Endothelial cell (in vitro differentiated cells): Measurements from ENCODE around the gene AGPAT2. TPM values are rescaled to one million over a fixed set of nuclear protein-coding genes. Genes with fewer than 3 reads are reported as not detected.

Experiments
- DNase-seq: peaks from one replicate; pipeline ENCODE4 v3.0.0; 2021; ENCODE audit warnings: low spot score
- H3K27ac Mint-ChIP-seq: one replicate; pipeline ENCODE4 v1.8.0; 2021; ENCODE audit warnings: mixed read lengths, inconsistent platforms; ENCODE audit not compliant: unreplicated experiment
- H3K27me3 Mint-ChIP-seq: one replicate; pipeline ENCODE4 v1.8.0; 2021; ENCODE audit warnings: mild to moderate bottlenecking, moderate library complexity, mixed read lengths, inconsistent platforms; ENCODE audit not compliant: unreplicated experiment
- H3K36me3 Mint-ChIP-seq: one replicate; pipeline ENCODE4 v1.8.0; 2021; ENCODE audit warnings: mild to moderate bottlenecking, low read depth, mixed read lengths, inconsistent platforms; ENCODE audit not compliant: unreplicated experiment
- H3K4me1 Mint-ChIP-seq: one replicate; pipeline ENCODE4 v1.8.0; 2021; ENCODE audit warnings: mild to moderate bottlenecking, mixed read lengths, inconsistent platforms; ENCODE audit not compliant: unreplicated experiment
- H3K4me3 Mint-ChIP-seq: one replicate; pipeline ENCODE4 v1.8.0; 2021; ENCODE audit warnings: mild to moderate bottlenecking, mixed read lengths, inconsistent platforms; ENCODE audit not compliant: unreplicated experiment
- H3K9me3 Mint-ChIP-seq: one replicate; pipeline ENCODE4 v1.8.0; 2021; ENCODE audit warnings: mixed read lengths, inconsistent platforms; ENCODE audit not compliant: unreplicated experiment
- CTCF ChIP-seq: fragments of 200-600 bp; sonication (generic); IDR thresholded peaks from one replicate; pipeline ENCODE4 v1.5.0; 2021; ENCODE audit warnings: antibody characterized with exemption; ENCODE audit not compliant: unreplicated experiment
- total RNA-seq: library from RNA; stranded (reverse); fragmentation: NEBNext Ultra II Directional; extraction: Animal tissue kit (Norgen Biotek cat#: 25700); gene quantifications from one replicate; pipeline ENCODE4 v1.2.1, GENCODE V29; 2021; ENCODE audit not compliant: unreplicated experiment

Gene AGPAT2
- total RNA-seq, 1 donor from 2014 or later: 38.9 TPM

GRCh38 chr9:136717399-136717798 lies 30.1 kb upstream of the AGPAT2 start:
- TF ChIP-seq CTCF: no peak
- H3K36me3 Mint-ChIP-seq: peaks cover 18% of the 10 kb centered on the region
- H3K4me3 Mint-ChIP-seq: no peak overlapping the region
- no peak for DNase-seq
- H3K9me3 Mint-ChIP-seq: no peaks in the 10 kb centered on the region
- peaks cover 13% of the 10 kb centered on the region for H3K4me1 Mint-ChIP-seq
- H3K27me3 Mint-ChIP-seq: peaks cover 9% of the 10 kb centered on the region
- no peak overlapping the region for H3K27ac Mint-ChIP-seq

- peak overlapping the region; percentile 83 for H3K27ac Mint-ChIP-seq
- no peak for TF ChIP-seq CTCF
- no peak overlapping the region for H3K4me3 Mint-ChIP-seq
- no peaks in the 10 kb centered on the region for H3K9me3 Mint-ChIP-seq
- H3K27me3 Mint-ChIP-seq: peaks cover 14% of the 10 kb centered on the region
- peaks cover 27% of the 10 kb centered on the region for H3K4me1 Mint-ChIP-seq
- DNase-seq: no peak
- H3K36me3 Mint-ChIP-seq: peaks cover 18% of the 10 kb centered on the region
These were observed 27.6 kb upstream of the AGPAT2 start for GRCh38 chr9:136714893-136715274.

GRCh38 chr9:136714096-136714892 lies 27.0 kb upstream of the AGPAT2 start:
- Mint-ChIP-seq H3K9me3 (no peaks in the 10 kb centered on the region), H3K4me1 (peaks cover 30% of the 10 kb centered on the region), H3K27me3 (peaks cover 14% of the 10 kb centered on the region), H3K27ac (peak overlapping the region; percentile 83), H3K4me3 (peak overlapping the region; percentile 71), H3K36me3 (peaks cover 18% of the 10 kb centered on the region)
- no peak for TF ChIP-seq CTCF
- DNase-seq: peak; percentile 77

- no peaks in the 10 kb centered on the region for H3K9me3 Mint-ChIP-seq
- H3K36me3 Mint-ChIP-seq: peaks cover 18% of the 10 kb centered on the region
- peak overlapping the region; percentile 89 for H3K4me3 Mint-ChIP-seq
- H3K4me1 Mint-ChIP-seq: peaks cover 36% of the 10 kb centered on the region
- H3K27ac Mint-ChIP-seq: peak overlapping the region; percentile 83
- no peak for DNase-seq
- H3K27me3 Mint-ChIP-seq: peaks cover 18% of the 10 kb centered on the region
- TF ChIP-seq CTCF: no peak
These were observed 26.3 kb upstream of the AGPAT2 start for GRCh38 chr9:136713550-136713949.
